Occipital lobe (tissue), 2 donors: Measurements from ENCODE around the gene RHEBL1. TPM values are rescaled to one million over a fixed set of nuclear protein-coding genes. Genes with fewer than 3 reads are reported as not detected.
A peak's percentile ranks its signal among the peaks of the same experiment; 100 is the strongest.

Experiments used
- DNase-seq: peaks from one replicate; lab custom pipeline; 2025; lab: John Stamatoyannopoulos, UW
- total RNA-seq: library from RNA; depleted of rRNA; stranded (reverse); fragments of >200 nt; gene quantifications from one replicate; pipeline ENCODE4 v1.2.3, GENCODE V29; 2014

The RHEBL1 gene
- 0.78 TPM for total RNA-seq

DNA sequence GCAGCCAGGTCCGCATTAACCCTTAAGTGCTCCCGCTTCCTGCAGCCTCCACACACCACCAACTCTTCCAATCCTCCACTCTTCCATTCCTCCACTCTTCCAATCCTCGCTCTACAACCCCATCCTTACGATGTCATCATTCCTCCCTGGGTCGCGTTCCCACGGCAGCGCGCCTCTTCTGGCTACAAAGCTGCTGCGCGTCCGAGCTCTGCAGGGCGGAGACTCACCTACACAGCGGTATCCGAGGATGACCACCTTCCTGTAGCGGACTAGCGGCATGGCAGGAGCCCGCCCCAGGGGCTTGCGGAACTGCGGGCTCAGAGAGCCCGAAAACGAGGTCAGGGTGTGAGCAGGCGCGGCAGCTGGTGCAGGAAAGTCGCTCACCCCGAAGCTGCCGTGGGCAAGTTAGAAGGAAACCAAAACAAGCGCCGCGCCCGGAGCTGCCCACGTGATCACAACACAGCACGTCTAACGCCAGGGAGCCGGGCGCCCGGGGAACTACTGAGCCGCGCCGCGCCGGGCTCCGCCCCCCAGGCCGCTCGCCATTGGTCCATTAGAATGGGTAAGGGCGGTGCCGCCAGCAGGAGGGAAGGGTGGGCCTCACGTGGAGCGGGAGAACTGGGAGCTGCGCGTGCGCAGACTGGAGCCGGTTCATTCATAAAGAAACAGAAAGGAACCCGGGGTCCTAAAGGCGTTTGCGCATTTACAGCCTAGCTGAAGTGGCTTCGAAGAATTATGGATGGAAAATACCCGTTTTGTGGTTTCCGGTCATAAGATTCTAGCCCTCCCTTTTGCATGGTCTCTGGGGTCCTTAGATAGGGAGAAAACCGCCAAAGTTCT, at the start of gene RHEBL1:
Gene RHEBL1 (minus strand): TSS at position 473 of the 840 bp plus-strand sequence. CDS start 194 bp downstream, at position 279.
- peak; percentile 95 for DNase-seq

- no peak for DNase-seq
Measured at GRCh38 chr12:49111206-49111605, 41.4 kb upstream of the RHEBL1 start.

GRCh38 chr12:49110464-49111155, 40.8 kb upstream of the RHEBL1 start, which contains the start of gene LMBR1L:
Gene LMBR1L, minus strand, starts transcription at chr12:49110847. Its CDS starts 292 bp downstream, at chr12:49110555.
- peak; percentile 96 for DNase-seq

GRCh38 chr12:49109641-49110463, 40.1 kb upstream of the RHEBL1 start:
- no peak for DNase-seq

- DNase-seq, result no peak
Measured at GRCh38 chr12:49108958-49109404, 39.2 kb upstream of the RHEBL1 start.

- no peak for DNase-seq
Measured at GRCh38 chr12:49105504-49106084, 35.8 kb upstream of the RHEBL1 start.

- no peak for DNase-seq
Measured at GRCh38 chr12:49104822-49105221, 35.0 kb upstream of the RHEBL1 start.

- DNase-seq, result no peak
Measured at GRCh38 chr12:49100380-49100779, 30.6 kb upstream of the RHEBL1 start.

DNA sequence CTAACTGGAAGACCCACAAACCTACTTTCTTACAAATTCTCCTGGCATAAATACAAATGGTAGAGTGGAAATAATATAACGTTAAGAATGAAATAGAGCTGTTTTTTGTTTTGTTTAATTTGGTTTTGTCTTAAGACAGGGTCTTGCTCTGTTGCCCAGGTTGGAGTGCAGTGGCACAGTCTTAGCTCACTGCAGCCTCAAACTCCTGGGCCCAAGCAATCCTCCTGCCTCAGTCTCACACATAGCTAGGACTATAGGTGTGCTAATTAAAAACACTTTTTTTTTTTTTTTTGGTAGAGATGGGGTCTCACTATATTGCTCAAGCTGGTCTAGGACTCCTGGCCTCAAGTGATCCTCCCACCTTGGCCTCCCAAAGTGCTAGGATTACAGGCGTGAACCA, 28.9 kb upstream of the RHEBL1 start:
- no peak for DNase-seq

DNA sequence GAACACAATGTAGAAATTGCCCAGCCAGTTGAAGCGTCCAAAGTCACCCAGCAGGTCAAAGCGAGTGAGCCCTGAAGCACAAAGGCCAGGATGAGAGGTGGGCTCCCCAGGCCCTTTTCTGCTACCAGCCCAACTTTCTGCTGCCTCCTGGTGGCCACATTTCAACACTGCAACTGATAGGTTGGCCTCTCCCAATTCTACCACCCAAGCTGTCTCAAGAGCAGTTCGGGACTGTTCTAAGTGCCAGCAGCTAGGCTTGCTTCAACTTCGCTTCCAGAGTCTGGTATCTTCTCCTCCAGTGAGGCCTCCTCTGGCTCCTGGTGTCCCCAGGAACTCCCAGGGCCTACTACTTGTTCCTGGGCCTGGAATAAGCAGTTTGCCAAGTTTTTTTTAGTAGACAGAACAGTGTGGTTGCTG, 28.3 kb upstream of the RHEBL1 start:
- DNase-seq, result no peak

GRCh38 chr12:49097381-49097780, 27.6 kb upstream of the RHEBL1 start:
- no peak for DNase-seq

DNA sequence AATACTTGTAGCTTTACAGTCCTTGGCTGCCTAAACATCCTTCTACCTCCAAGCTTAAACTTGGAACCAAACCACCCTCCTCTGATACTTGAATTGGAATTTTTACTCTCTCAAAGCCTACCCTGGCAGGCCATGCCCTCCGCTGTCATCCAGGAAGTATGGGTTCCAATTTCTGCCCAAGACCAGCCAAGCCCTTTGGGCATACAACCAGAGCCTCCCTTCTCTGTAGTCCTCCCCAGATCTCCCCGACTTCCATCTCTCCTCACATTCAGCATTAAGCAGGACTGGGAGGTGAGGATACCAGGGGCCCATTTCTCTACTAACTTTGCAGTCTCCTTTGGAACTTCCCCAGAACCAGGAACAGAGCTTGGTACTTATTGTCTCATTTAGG, 25.2 kb upstream of the RHEBL1 start:
- no peak for DNase-seq

DNA sequence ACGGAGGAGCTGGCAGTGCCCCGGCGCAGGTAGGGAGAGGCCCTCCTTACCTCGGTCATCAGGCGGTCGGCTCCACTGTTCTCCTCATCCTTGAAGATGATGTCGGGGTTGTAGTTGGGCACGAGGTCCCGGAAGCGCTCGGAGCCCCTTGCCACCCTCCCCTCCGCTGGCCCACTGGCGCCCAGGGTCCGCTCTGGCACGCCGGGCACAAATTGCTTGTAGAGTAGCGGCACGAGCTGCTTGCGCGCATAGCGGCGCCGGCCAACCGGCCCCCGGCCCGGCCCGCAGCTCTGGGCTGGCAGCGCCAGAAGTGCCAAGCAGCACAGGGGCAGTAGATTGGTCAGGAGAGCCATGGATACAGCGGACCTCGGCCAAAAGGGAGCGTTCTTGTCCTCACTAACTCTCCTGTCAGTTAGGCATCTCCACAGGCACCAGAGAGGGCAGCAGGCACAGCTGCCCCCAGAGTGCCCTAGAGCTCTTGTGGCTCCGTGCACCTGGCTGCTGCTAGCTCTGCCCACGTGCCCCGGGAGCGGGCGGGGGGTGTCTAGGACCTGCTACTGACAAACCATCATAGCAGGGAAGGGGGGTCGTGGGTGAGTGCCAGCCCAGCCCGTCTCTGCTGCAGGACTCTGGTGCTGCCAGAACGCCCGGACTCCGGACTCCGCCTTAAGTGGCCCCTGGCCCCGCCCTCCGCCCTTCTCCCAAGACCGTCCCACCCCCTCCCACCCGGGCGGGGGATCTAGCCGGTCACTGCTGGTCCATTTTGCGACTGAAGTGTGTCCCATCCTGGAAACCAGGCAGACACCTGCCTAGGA, 24.6 kb upstream of the RHEBL1 start, which contains the start of gene DHH:
Gene DHH (minus strand): TSS at position 642 of the 815 bp plus-strand sequence. CDS start 289 bp downstream, at position 353.
- no peak for DNase-seq

- no peak for DNase-seq
Measured at GRCh38 chr12:49093792-49094159, 24.0 kb upstream of the RHEBL1 start.

DNA sequence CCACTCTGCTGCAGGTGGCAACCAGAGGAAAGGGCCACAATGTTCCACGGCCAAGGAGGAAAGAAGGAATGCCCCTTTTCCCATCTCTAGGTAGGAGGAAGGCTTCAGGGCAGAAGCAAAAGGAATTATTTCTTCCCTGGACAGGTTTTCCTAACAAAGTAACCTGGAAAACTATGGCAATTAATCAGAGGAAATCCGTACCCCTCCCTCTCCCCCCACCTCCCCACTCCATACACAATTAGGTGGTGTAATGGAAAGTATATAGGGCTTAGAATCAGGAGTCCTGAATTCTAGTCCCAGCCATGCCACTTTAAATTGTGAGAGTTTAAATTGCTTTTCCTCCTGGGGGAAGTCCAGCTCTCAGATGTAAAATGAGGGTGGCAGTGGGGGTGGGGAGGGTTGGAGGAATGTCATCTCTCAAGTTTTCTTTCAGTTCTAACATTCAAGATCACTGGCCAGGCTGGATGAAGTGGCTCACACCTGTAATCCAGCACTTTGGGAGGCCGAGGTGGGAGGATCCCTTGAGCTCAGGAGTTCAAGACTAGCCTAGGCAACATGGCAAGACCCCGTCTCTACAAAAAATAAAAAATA, 23.1 kb upstream of the RHEBL1 start:
- no peak for DNase-seq

DNA sequence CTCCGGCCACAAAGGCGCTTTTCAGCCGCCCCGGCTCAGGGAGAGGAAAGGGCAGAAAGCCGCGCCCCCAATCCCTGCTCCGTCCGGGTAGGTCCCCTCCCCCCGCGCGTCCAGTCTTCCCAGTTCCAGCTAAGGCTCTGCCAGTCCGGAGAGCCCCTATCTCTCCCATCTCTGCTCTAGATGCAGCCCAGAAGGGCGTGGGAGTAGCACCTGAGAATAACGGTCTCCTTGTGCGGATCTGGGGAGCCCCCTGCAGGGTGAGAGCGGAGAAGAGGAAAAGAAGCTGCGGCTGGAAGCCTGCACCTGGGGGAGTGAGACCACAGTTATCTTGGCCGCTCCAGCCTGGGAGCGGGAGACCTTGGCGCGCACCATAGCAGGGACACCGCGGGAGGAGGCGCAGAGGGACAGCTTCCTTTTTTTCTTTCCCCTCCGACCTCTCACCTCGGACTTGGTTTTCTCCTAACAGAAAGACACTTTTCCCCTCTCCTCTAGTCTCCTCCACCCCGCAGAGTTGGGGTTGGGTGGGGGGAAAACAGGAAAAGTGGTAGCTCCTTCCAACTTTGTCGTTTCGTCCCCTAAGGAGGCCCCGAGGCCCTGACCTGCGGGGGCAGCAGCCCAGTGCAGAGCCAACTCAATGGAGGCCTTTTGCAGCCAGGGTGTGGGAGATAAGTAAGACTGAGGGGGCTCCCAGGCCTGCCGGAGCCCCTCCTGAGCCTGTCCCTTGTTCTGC, 22.5 kb upstream of the RHEBL1 start:
- peak; percentile 33 for DNase-seq

GRCh38 chr12:49091836-49092085, 22.0 kb upstream of the RHEBL1 start:
- DNase-seq, result no peak

- no peak for DNase-seq
Measured at GRCh38 chr12:49091056-49091835, 21.5 kb upstream of the RHEBL1 start.
